H1 (cell line): Measurements from ENCODE around the gene TMEM200B. TPM values are rescaled to one million over a fixed set of nuclear protein-coding genes. Genes with fewer than 3 reads are reported as not detected.

Experiments used
- CBX5 ChIP-seq: fragments of 300-800, 300-1000 bp; sonication (generic); IDR thresholded peaks from 2 replicates; pipeline ENCODE4 v1.7.1; 2016; ENCODE audit warnings: antibody characterized with exemption, low read length, low read depth
- CEBPB ChIP-seq: IDR thresholded peaks from 2 replicates; pipeline ENCODE4 v1.6.1; 2012; ENCODE audit warnings: low read depth, low read length
- E2F6 ChIP-seq: IDR thresholded peaks from 2 replicates; pipeline ENCODE4 v1.6.1; 2012; ENCODE audit warnings: inconsistent platforms
- EGR1 ChIP-seq: IDR thresholded peaks from 2 replicates; pipeline ENCODE4 v1.6.1; 2011; ENCODE audit warnings: low read depth, low read length, borderline replicate concordance
- FOSL1 ChIP-seq: IDR thresholded peaks from 2 replicates; pipeline ENCODE4 v1.6.1; 2011; ENCODE audit warnings: mild to moderate bottlenecking, low read depth, low read length, moderate library complexity; ENCODE audit not compliant: insufficient read depth
- HDAC2 ChIP-seq, 2 experiments: fragments of 300-600 bp in 1 of 2; sonication (generic) in 1 of 2; IDR thresholded peaks; 2 replicates each; pipeline ENCODE4 v1.6.1; 2011 to 2012; ENCODE audit warnings: low read depth in 2 of 2, low read length in 2 of 2, mild to moderate bottlenecking in 2 of 2, moderate library complexity in 2 of 2, borderline replicate concordance in 1 of 2, inconsistent platforms in 1 of 2
- HDAC6 ChIP-seq: IDR thresholded peaks from one replicate; pipeline ENCODE4 v1.7.1; 2012; ENCODE audit warnings: low read depth, mild to moderate bottlenecking, inconsistent platforms, low read length, moderate library complexity
- KDM1A ChIP-seq: fragments of 200-600, 300-600 bp; sonication (generic); IDR thresholded peaks from 2 replicates; pipeline ENCODE4 v1.7.1; 2016; ENCODE audit warnings: mild to moderate bottlenecking, low read length, borderline replicate concordance
- KDM4A ChIP-seq: IDR thresholded peaks from one replicate; pipeline ENCODE4 v1.7.1; 2012; ENCODE audit warnings: low read depth, mild to moderate bottlenecking, moderate library complexity, low read length, inconsistent platforms; ENCODE audit not compliant: severe bottlenecking
- MAFK ChIP-seq: IDR thresholded peaks from 2 replicates; pipeline ENCODE4 v1.6.1; 2012; ENCODE audit warnings: low read depth, mild to moderate bottlenecking, improper control_type of control experiment, low read length
- NANOG ChIP-seq: IDR thresholded peaks from 2 replicates; pipeline ENCODE4 v1.6.1; 2011; ENCODE audit warnings: low read length, low read depth, mild to moderate bottlenecking, inconsistent platforms; ENCODE audit not compliant: insufficient read depth, poor library complexity, severe bottlenecking
- POLR2A ChIP-seq, 2 experiments: IDR thresholded peaks; 1 replicate in 1 of 2; 2 replicates in 1 of 2; pipeline ENCODE4 v1.6.1; 2011; ENCODE audit warnings: low read depth in 2 of 2, low read length in 2 of 2, mild to moderate bottlenecking in 2 of 2; ENCODE audit errors: control extremely low read depth in 1 of 2
- RAD21 ChIP-seq, 2 experiments: IDR thresholded peaks in 1 of 2; conservative IDR thresholded peaks in 1 of 2; 2 replicates each; pipeline ENCODE4 v1.6.1; 2011; ENCODE audit warnings: low read depth in 2 of 2, low read length in 2 of 2, improper control_type of control experiment in 1 of 2, inconsistent platforms in 1 of 2, mild to moderate bottlenecking in 1 of 2, moderate library complexity in 1 of 2
- RBBP5 ChIP-seq: IDR thresholded peaks from 2 replicates; pipeline ENCODE4 v1.7.1; 2012; ENCODE audit warnings: low read depth, mild to moderate bottlenecking, inconsistent platforms, low read length, moderate library complexity, borderline replicate concordance
- RNF2 ChIP-seq: fragments of 200-900, 300-1000 bp; sonication (generic); IDR thresholded peaks from 2 replicates; pipeline ENCODE4 v1.7.1; 2016; ENCODE audit warnings: borderline replicate concordance, low read depth, mild to moderate bottlenecking, antibody characterized with exemption, low read length; ENCODE audit not compliant: poor library complexity, severe bottlenecking; ENCODE audit errors: missing control alignments
- RXRA ChIP-seq: IDR thresholded peaks from 2 replicates; pipeline ENCODE4 v1.6.1; 2011; ENCODE audit warnings: low read depth, mild to moderate bottlenecking, low read length, moderate library complexity; ENCODE audit not compliant: insufficient read depth
- SIN3A ChIP-seq, 2 experiments: IDR thresholded peaks in 1 of 2; conservative IDR thresholded peaks in 1 of 2; 2 replicates each; pipeline ENCODE4 v1.6.1; 2011 to 2012; ENCODE audit warnings: low read length in 2 of 2, improper control_type of control experiment in 1 of 2, low read depth in 1 of 2, mild to moderate bottlenecking in 1 of 2
- SP2 ChIP-seq: IDR thresholded peaks from 2 replicates; pipeline ENCODE4 v1.6.1; 2012; ENCODE audit warnings: mild to moderate bottlenecking, low read length, inconsistent platforms
- SUZ12 ChIP-seq: fragments of 200-600 bp; sonication (generic); IDR thresholded peaks from 2 replicates; pipeline ENCODE4 v1.6.1; 2012; ENCODE audit warnings: mild to moderate bottlenecking, inconsistent platforms, low read length, moderate library complexity, mixed read lengths
- TCF12 ChIP-seq: IDR thresholded peaks from 2 replicates; pipeline ENCODE4 v1.6.1; 2011; ENCODE audit warnings: low read depth, mild to moderate bottlenecking, low read length
- polyA plus RNA-seq, 7 experiments: library from polyadenylated mRNA; depleted of rRNA in 3 of 7; stranded (reverse) in 5 of 7; unstranded in 2 of 7; fragments of >200 nt in 5 of 7; fragments of 200-250 nt in 2 of 7; gene quantifications; 1 replicate in 5 of 7; 2 replicates in 1 of 7; 4 replicates in 1 of 7; pipeline versions ENCODE4 v1.2.1 to v1.2.3, GENCODE V29; 2011 to 2013; ENCODE audit warnings: missing spikeins in 2 of 7, mixed read lengths in 2 of 7
- total RNA-seq: library from RNA; stranded (reverse); fragmentation: NEBNext Ultra II Directional; extraction: Animal tissue kit (Norgen Biotek cat#: 25700); gene quantifications from 2 replicates; pipeline ENCODE4 v1.2.1, GENCODE V29; 2021
- TF ChIP-seq, protein P1 (sequence below): IDR thresholded peaks from 2 replicates; pipeline ENCODE4 v1.6.1; 2011; ENCODE audit warnings: low read depth, mild to moderate bottlenecking, low read length; ENCODE audit not compliant: insufficient read depth

Gene TMEM200B
- total and polyA plus RNA-seq, 2 of the 8 experiments (the other 6 are each of a cell fraction or from before 2014, with no cell fraction given) = 4.9 to 11.0 TPM

DNA sequence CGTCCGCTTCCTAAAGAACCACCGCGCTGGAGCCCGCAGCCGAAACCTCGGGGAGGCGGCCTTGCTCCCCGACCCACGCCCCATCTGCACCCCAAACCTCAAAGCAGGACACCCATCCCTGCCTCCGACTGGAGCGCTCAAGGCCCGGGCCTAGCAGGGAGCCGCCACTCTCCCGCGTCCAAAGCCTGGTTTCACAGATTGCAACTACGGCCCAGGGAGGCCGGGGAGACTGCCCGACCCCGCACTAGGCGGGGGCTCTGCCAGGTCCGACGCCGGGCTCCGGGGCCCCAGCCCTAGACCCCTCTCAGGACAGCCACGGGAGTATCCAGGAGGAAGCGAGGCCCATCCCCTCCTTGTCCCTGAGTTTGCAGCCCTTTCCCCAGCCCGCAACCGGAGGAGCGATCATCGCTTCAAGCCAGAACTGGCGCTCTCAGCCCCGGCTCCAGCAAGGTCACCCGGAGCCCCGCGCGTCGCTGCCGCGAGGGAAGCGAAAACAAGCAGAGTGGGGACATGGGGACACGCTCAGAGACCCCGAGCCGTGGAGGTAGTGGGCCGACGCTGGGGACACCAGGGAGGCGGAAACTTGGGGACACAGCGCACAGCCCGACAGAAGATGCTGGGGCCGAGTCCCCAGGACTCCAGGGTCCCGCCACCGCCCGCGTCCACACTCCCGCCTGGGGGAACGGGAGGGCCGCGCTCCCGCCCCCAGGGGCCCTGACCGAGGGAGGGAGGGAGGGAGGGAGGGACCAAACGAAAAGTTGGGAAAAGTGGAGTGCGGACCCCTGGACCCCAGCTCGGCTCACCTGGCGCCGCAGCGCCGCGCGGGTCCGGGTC, 433 bp downstream of the TMEM200B start (continued):
- no peak for TF ChIP-seq SP2
- TF ChIP-seq FOSL1 = no peak
- no peak for TF ChIP-seq NANOG
- TF ChIP-seq POLR2A (IDR thresholded peaks at IDR 0.05; ENCODE audit: control extremely low read depth in 1 of 2, low read depth in 2 of 2, low read length in 2 of 2) = no peak; a peak in 1 of 3 replicates
- TF ChIP-seq HDAC2 (IDR thresholded peaks at IDR 0.05; ENCODE audit: borderline replicate concordance in 1 of 2, low read depth in 2 of 2, low read length in 2 of 2) = 0 out of 4 replicates have a peak, but pooled peaks of 1 of the 2 experiments have one; percentile 6
- TF ChIP-seq KDM1A = no peak
- no peak for TF ChIP-seq HDAC6
- TF ChIP-seq MAFK = no peak
- TF ChIP-seq SUZ12 = peak; percentile 82
- no peak for TF ChIP-seq CEBPB
- TF ChIP-seq TCF12 = no peak
- TF ChIP-seq SIN3A (conservative IDR thresholded peaks at IDR 0.05 in 1 of 2, IDR thresholded peaks at IDR 0.05 in 1 of 2; ENCODE audit: low read depth in 1 of 2, low read length in 2 of 2) = no peak
- TF ChIP-seq KDM4A = peak; percentile 42
- TF ChIP-seq EGR1 = no peak
- TF ChIP-seq RAD21 (IDR thresholded peaks at IDR 0.05 in 1 of 2, conservative IDR thresholded peaks at IDR 0.05 in 1 of 2; ENCODE audit: low read depth in 2 of 2, low read length in 2 of 2) = no peak
- TF ChIP-seq, protein P1, sequence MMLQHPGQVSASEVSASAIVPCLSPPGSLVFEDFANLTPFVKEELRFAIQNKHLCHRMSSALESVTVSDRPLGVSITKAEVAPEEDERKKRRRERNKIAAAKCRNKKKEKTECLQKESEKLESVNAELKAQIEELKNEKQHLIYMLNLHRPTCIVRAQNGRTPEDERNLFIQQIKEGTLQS = no peak
- no peak; the same call in 1 of the 2 replicates for TF ChIP-seq RBBP5
- peak; percentile 64 for TF ChIP-seq RNF2
- TF ChIP-seq CBX5 = no peak
- no peak for TF ChIP-seq E2F6
- TF ChIP-seq RXRA = no peak
